GM23248 (cell line): ENCODE measurements around the gene SLC22A13. TPM values are rescaled to one million over a fixed set of nuclear protein-coding genes. Genes with fewer than 3 reads are reported as not detected.
A peak's percentile ranks its signal among the peaks of the same experiment; 100 is the strongest.

Source experiments
- DNase-seq: peaks from one replicate; pipeline ENCODE4 v3.0.0-alpha.2; 2015
- H2AFZ ChIP-seq: fragments of 200-600 bp; sonication (generic); 2 replicates; pipeline ENCODE4 v1.6.1; 2016; ENCODE audit warnings: antibody characterized with exemption
- H3F3A ChIP-seq: fragments of 200-600 bp; sonication (generic); 2 replicates; pipeline ENCODE4 v1.6.1; 2016; ENCODE audit warnings: mild to moderate bottlenecking, antibody characterized with exemption, mixed run types; ENCODE audit not compliant: insufficient read depth
- H3K27ac ChIP-seq: fragments of 200-600 bp; sonication (generic); 2 replicates; pipeline ENCODE4 v1.5.1; 2016; ENCODE audit warnings: mild to moderate bottlenecking
- H3K27me3 ChIP-seq: fragments of 200-600 bp; sonication (generic); replicated peaks from 2 replicates; pipeline ENCODE4 v1.6.1; 2016; ENCODE audit warnings: mild to moderate bottlenecking; ENCODE audit not compliant: insufficient read depth
- H3K36me3 ChIP-seq: fragments of 200-600 bp; sonication (generic); 2 replicates; pipeline ENCODE4 v1.6.1; 2016; ENCODE audit warnings: low read depth, mild to moderate bottlenecking
- H3K4me1 ChIP-seq: fragments of 200-600 bp; sonication (generic); 2 replicates; pipeline ENCODE4 v1.6.1; 2016; ENCODE audit warnings: mild to moderate bottlenecking; ENCODE audit not compliant: insufficient read depth
- H3K4me2 ChIP-seq: fragments of 200-600 bp; sonication (generic); one replicate; pipeline ENCODE4 v1.6.1; 2016; ENCODE audit warnings: mild to moderate bottlenecking; ENCODE audit not compliant: unreplicated experiment
- H3K4me3 ChIP-seq: fragments of 200-600 bp; sonication (generic); 2 replicates; pipeline ENCODE4 v1.5.1; 2016; ENCODE audit warnings: mild to moderate bottlenecking
- H3K79me2 ChIP-seq: fragments of 200-600 bp; sonication (generic); 2 replicates; pipeline ENCODE4 v1.6.1; 2016; ENCODE audit warnings: mild to moderate bottlenecking; ENCODE audit not compliant: insufficient read depth
- H3K9ac ChIP-seq: fragments of 200-600 bp; sonication (generic); 2 replicates; pipeline ENCODE4 v1.6.1; 2016; ENCODE audit warnings: mild to moderate bottlenecking
- H3K9me2 ChIP-seq: fragments of 200-600 bp; sonication (generic); 2 replicates; pipeline ENCODE4 v1.6.1; 2016; ENCODE audit warnings: mixed run types, mild to moderate bottlenecking, moderate library complexity; ENCODE audit not compliant: insufficient read depth
- H3K9me3 ChIP-seq: fragments of 200-600 bp; sonication (generic); one replicate; pipeline ENCODE4 v1.6.1; 2017; ENCODE audit warnings: low read depth
- H4K20me1 ChIP-seq: fragments of 200-600 bp; sonication (generic); 2 replicates; pipeline ENCODE4 v1.6.0; 2016; ENCODE audit not compliant: insufficient read depth
- EZH2 ChIP-seq: fragments of 200-600 bp; sonication (generic); IDR thresholded peaks from 2 replicates; pipeline ENCODE4 v1.6.1; 2018; ENCODE audit warnings: antibody characterized with exemption, mild to moderate bottlenecking; ENCODE audit not compliant: insufficient read depth, poor library complexity, severe bottlenecking
- EZH2phosphoT487 ChIP-seq: fragments of 200-600 bp; sonication (generic); IDR thresholded peaks from 2 replicates; pipeline ENCODE4 v1.6.1; 2018; ENCODE audit warnings: antibody characterized with exemption, moderate library complexity, mild to moderate bottlenecking, low read depth; ENCODE audit not compliant: insufficient read depth
- WGBS, 2 experiments: methylation state at CpG; one replicate each; pipeline ENCODE4 v1.1.6; 2015 to 2017; ENCODE audit warnings: low lambda C conversion rate in 2 of 2, low coverage in 1 of 2; ENCODE audit errors: missing lambda C conversion rate in 2 of 2; 5-methylcytosine and 5-hydroxymethylcytosine counted together
- in situ Hi-C: fragments of 300-500 bp; cut with MboI; formaldehyde crosslinking; loops from 2 replicates; pipeline ENCODE4 v1.15.0; 2020
- polyA plus RNA-seq: library from polyadenylated mRNA; unstranded; fragments of >200 nt; fragmentation: Nextera tagmentation; extraction: Ambion mirVana; gene quantifications from 2 replicates; pipeline ENCODE4 v1.2.1, GENCODE V29; 2016
- total RNA-seq: library from RNA; depleted of rRNA; stranded (reverse); fragments of >200 nt; shearing (Covaris generic); gene quantifications from 2 replicates; pipeline ENCODE4 v1.2.3, GENCODE V29; 2014

The SLC22A13 gene
- total and polyA plus RNA-seq, 2 experiments from 2014 or later: 0.86 TPM; not detected in 1

GRCh38 chr3:38247366-38248035 lies 18.1 kb upstream of the SLC22A13 start:
- peak overlapping the region; percentile 57 for H3K27ac ChIP-seq
- no peaks in the 10 kb centered on the region for H3K27me3 ChIP-seq
- no peak overlapping the region for H2AFZ ChIP-seq
- H3K4me1 ChIP-seq: peaks cover 14% of the 10 kb centered on the region
- no peak overlapping the region for H3K4me2 ChIP-seq
- no peak overlapping the region for H3K4me3 ChIP-seq
- H3K9me3 ChIP-seq: no peaks in the 10 kb centered on the region
- H3K9ac ChIP-seq: no peak overlapping the region
- TF ChIP-seq EZH2phosphoT487 (no peak), EZH2 (no peak)
- DNase-seq: peak; percentile 94
- H3K36me3 ChIP-seq: peaks cover 47% of the 10 kb centered on the region
- H3K9me2 ChIP-seq: no peaks in the 10 kb centered on the region
- peaks cover 4% of the 10 kb centered on the region; the same call in 1 of the 2 replicates for H4K20me1 ChIP-seq
- in situ Hi-C loops: no loop called here
- peaks cover 43% of the 10 kb centered on the region for H3F3A ChIP-seq
- peaks cover 13% of the 10 kb centered on the region for H3K79me2 ChIP-seq

- Histone ChIP-seq H3K9me3 (no peaks in the 10 kb centered on the region), H3K9me2 (no peaks in the 10 kb centered on the region), H3K27me3 (no peaks in the 10 kb centered on the region), H3K27ac (no peak overlapping the region), H2AFZ (no peak overlapping the region), H3K9ac (no peak overlapping the region), H3K4me3 (no peak overlapping the region), H3K4me1 (peaks cover 14% of the 10 kb centered on the region), H3K4me2 (no peak overlapping the region), H3K79me2 (peaks cover 11% of the 10 kb centered on the region), H3F3A (peaks cover 34% of the 10 kb centered on the region), H3K36me3 (peaks cover 64% of the 10 kb centered on the region), H4K20me1 (peaks cover 4% of the 10 kb centered on the region; the same call in 1 of the 2 replicates)
- 76 to 78% methylated on average over 2 of the region's 2 CpGs for WGBS, 2 experiments
- in situ Hi-C loops: no loop called here
- no peak for DNase-seq
- TF ChIP-seq EZH2phosphoT487 (no peak), EZH2 (no peak)
Observed at GRCh38 chr3:38250198-38250597, 15.4 kb upstream of the SLC22A13 start.

- H3K36me3 ChIP-seq: peaks cover 67% of the 10 kb centered on the region
- H3K27me3 ChIP-seq: no peaks in the 10 kb centered on the region
- H3K27ac ChIP-seq: no peak overlapping the region
- H3F3A ChIP-seq: peaks cover 25% of the 10 kb centered on the region
- DNase-seq: no peak
- 98 to 100% methylated on average over 4 of the region's 4 CpGs for WGBS, 2 experiments
- no peak overlapping the region for H3K4me3 ChIP-seq
- H3K4me1 ChIP-seq: peaks cover 14% of the 10 kb centered on the region
- TF ChIP-seq EZH2 (no peak), EZH2phosphoT487 (no peak)
- H2AFZ ChIP-seq: no peak overlapping the region
- H3K9me3 ChIP-seq: no peaks in the 10 kb centered on the region
- peaks cover 11% of the 10 kb centered on the region for H3K79me2 ChIP-seq
- H4K20me1 ChIP-seq: peaks cover 4% of the 10 kb centered on the region; the same call in 1 of the 2 replicates
- no peaks in the 10 kb centered on the region for H3K9me2 ChIP-seq
- in situ Hi-C loops: no loop called here
- no peak overlapping the region for H3K4me2 ChIP-seq
- H3K9ac ChIP-seq: no peak overlapping the region
Observed at GRCh38 chr3:38251197-38251596, 14.4 kb upstream of the SLC22A13 start.

GRCh38 chr3:38253704-38254103 lies 11.9 kb upstream of the SLC22A13 start:
- no peak for TF ChIP-seq EZH2
- TF ChIP-seq EZH2phosphoT487: no peak
- 82 to 84% methylated on average over 4 of the region's 4 CpGs for WGBS, 2 experiments
- H3K36me3 ChIP-seq: peaks cover 58% of the 10 kb centered on the region

GRCh38 chr3:38254872-38255271 lies 10.7 kb upstream of the SLC22A13 start:
- no peaks in the 10 kb centered on the region for H3K9me2 ChIP-seq
- no peaks in the 10 kb centered on the region for H3F3A ChIP-seq
- H3K4me3 ChIP-seq: no peak overlapping the region
- DNase-seq: no peak
- H3K27ac ChIP-seq: no peak overlapping the region
- peaks cover 7% of the 10 kb centered on the region for H3K79me2 ChIP-seq
- in situ Hi-C loops: no loop called here
- H4K20me1 ChIP-seq: no peaks in the 10 kb centered on the region
- no peak overlapping the region for H3K9ac ChIP-seq
- TF ChIP-seq EZH2 (no peak), EZH2phosphoT487 (no peak)
- H2AFZ ChIP-seq: no peak overlapping the region
- no peaks in the 10 kb centered on the region for H3K9me3 ChIP-seq
- H3K4me2 ChIP-seq: no peak overlapping the region
- peaks cover 48% of the 10 kb centered on the region for H3K36me3 ChIP-seq
- H3K27me3 ChIP-seq: no peaks in the 10 kb centered on the region
- WGBS, 2 experiments: 50 to 54% methylated on average over 2 of the region's 2 CpGs
- peaks cover 7% of the 10 kb centered on the region for H3K4me1 ChIP-seq

More at GRCh38 chr3:38253704-38254103, 11.9 kb upstream of the SLC22A13 start:
- Histone ChIP-seq H3K79me2 (peaks cover 11% of the 10 kb centered on the region), H4K20me1 (no peaks in the 10 kb centered on the region), H3K9ac (no peak overlapping the region), H3K4me1 (peaks cover 7% of the 10 kb centered on the region), H3K4me3 (no peak overlapping the region), H3K9me2 (no peaks in the 10 kb centered on the region), H3K4me2 (no peak overlapping the region), H3K9me3 (no peaks in the 10 kb centered on the region), H3K27ac (no peak overlapping the region), H3F3A (peaks cover 2% of the 10 kb centered on the region; the same call in 1 of the 2 replicates), H3K27me3 (no peaks in the 10 kb centered on the region), H2AFZ (no peak overlapping the region)
- DNase-seq: no peak
- in situ Hi-C loops: no loop called here
